Stimulated activated naive CD4-positive, alpha-beta T cell treated with Interleukin-2 at 50 U/mL for 16 hours (primary cell): Measurements from ENCODE around the gene DNAH10.

ENCODE experiments used
- DNase-seq: peaks from one replicate; lab custom pipeline; 2025; lab: John Stamatoyannopoulos, UW

Gene DNAH10

GRCh38 chr12:123798518-123798917, 36.4 kb downstream of the DNAH10 start:
- no peak for DNase-seq

DNA sequence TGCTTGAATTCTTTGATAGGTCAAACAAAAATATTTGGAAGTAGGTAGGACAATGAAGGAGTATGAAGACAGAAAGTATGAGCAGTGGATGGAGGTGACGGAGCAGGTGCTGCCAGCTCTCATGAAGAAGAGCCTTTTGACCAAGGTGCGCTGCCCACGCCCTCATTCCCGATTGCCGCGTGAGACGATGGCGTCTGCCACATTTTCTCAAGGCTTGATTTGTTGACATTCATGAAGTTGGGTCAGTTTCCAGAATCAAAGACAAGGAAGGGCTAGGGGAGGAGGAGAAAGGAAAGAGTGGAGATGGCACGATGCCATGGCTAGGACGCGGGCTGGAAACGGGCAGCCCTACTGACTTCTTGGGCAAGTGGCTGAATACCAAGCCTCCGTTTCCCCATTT, 37.1 kb downstream of the DNAH10 start:
- no peak for DNase-seq

- no peak for DNase-seq
Measured at GRCh38 chr12:123801573-123802178, 39.6 kb downstream of the DNAH10 start.

- no peak for DNase-seq
Measured at GRCh38 chr12:123805173-123805572, 43.1 kb downstream of the DNAH10 start.

GRCh38 chr12:123807002-123807401, 44.9 kb downstream of the DNAH10 start:
- no peak for DNase-seq

- DNase-seq: no peak
Measured at GRCh38 chr12:123807670-123808069, 45.6 kb downstream of the DNAH10 start.

DNA sequence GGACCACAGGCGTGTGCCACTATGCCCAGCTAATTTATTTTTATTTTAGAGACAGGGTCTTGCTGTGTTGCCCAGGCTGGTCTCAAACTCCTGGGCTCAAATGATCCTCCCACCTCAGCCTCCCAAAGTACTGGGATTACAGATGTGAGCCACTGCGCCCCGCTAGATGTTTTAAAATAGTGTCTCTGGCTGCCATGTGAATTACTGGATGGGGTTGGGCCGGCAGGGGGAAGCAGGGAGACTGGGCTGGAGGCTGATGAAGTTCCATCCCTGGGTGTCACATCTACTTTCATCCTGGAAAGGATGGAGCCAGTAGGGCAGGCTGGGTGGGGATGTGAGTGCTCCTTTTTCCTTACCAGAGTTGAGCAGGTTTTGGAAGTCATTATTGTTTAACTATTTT, 46.1 kb downstream of the DNAH10 start:
- DNase-seq: no peak

GRCh38 chr12:123813349-123813748, 51.2 kb downstream of the DNAH10 start:
- DNase-seq: no peak

GRCh38 chr12:123815968-123816367, 53.9 kb downstream of the DNAH10 start:
- DNase-seq: no peak

DNA sequence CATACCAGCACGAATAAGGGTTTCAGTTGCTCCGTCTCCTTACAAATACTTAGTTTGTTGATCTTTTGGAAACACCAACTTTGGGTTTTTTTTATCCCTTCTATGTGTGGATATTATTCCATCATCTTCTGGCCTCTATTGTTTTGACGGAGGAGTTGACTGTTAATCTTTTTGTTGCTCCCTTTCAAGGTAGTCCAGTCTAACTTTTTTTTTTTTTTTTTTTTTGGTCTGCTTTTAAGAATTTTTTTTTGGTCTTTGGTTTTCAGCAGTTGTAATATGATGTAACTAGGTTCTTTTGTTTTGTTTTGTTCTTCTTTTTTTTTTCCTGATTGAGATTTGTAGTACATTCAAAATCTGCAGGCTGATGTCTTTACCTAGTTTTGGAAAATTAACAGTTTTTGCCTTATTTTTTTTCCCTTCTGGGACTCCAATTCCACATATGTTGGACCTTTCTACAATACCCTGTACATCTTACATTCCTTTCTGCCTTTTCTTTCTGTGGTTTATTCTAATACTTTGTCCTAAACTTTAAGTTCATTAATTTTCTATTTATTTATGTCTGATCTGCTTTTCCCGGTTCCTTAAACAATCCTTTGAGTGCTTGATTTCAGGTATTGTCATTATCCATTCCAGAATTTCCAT, 54.9 kb downstream of the DNAH10 start:
- no peak for DNase-seq

DNA sequence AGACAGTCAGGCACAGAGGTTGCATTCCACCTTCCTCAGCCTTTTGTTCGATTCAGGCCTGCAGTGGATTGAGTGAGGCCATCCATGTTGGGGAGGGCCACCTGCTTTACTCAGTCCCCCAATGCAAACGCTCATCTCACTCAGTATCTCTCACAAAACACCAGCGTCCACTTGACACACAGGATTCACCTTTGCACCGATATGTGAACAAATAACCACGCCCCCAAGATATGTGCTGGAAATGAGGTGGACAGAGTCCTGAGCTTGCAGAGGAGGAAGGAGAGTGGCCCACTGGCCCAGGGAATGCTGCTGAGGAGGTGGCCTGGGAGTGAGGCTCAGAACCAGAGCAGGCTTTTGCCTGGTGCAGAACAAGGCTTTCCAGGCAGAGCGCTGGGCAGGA, 60.7 kb downstream of the DNAH10 start:
- DNase-seq: no peak

- DNase-seq: no peak
Measured at GRCh38 chr12:123828120-123828519, 66.0 kb downstream of the DNAH10 start.

DNA sequence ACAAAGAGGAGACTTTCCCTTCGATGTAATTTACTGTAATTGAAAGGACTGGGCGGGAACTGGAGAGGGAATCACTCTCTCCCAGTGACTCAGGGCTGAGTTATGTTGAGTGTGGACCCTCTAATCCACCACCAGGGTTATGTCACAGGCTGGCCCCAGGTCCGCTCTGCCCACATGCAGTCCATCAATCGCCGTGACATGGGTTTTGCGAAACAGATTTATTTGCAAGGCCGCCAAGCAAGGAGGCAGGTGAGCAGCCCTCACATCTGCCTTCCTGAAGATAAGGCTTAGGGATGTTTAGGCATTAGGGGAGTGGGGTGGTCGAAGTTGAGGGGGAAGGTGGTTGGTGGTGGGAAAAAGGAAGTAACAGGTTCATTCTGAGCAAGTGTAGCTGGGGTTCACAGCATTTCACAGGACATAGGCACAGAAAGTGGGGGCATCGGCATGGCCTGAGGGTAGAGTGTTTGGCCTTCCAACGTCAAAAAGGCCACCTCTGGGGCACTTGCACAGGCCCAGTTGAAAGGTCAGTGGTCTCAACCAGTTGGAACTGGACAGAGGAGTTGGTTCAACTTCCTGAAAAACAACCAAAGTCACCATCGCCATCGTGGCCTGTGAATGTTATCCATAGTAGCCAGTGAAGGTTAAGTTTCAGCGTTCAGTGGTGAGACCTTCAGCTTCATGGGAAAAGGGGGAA, 66.9 kb downstream of the DNAH10 start:
- DNase-seq: no peak

DNA sequence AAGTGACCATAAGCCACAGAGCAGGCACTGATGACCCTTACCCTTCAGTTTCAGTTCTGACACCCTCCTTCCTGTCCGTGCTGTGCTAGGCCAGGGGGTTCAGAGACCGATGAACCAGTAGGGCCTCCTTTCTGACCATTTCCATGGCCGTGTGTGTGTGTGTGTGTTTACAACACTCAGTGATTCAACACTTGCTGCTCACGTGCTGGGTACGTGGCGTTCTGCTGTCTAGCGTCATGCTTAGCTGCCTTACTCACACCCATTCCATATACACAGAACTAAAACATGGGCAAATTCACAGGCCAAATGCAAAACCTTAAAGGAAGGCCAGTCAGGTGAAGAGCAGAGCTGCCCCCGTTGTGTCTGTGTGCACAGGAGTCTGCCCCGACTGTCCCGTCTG, 67.5 kb downstream of the DNAH10 start:
- no peak for DNase-seq

- no peak for DNase-seq
Measured at GRCh38 chr12:123830675-123831074, 68.6 kb downstream of the DNAH10 start.

DNA sequence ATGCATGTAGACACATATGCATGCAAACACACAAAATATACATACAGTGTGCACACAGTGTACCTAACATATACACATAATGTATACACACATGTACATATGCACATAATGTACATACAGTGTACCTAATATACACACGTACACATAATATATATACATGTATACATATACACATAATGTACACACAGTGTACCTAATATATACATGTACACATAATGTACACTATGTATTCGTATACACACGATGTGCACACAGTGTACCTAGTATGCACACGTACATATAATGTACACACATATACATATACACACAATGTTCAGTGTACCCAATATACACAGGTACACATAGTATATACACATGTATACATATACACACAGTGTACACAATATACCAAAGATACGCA, 70.0 kb downstream of the DNAH10 start:
- DNase-seq: no peak

DNA sequence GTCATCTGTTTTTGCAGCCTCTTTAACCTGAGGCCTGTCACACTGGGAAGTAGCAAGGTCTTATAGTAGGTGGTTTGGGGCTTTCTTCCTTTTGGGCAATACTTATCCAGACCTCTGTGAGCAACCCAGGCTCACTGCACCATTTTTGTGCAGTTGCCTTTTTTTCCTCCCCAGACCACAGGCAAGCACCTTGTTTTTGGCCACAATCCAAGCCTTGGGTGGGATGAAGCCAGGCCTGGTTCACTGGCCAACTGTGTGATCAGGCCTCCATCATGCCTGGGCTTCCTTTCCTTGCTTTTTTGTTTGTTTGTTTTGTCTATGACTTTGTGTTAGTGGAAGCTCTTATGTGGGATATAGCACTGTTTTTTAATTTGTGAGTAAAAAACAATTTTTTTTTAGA, 71.7 kb downstream of the DNAH10 start:
- DNase-seq: no peak

DNA sequence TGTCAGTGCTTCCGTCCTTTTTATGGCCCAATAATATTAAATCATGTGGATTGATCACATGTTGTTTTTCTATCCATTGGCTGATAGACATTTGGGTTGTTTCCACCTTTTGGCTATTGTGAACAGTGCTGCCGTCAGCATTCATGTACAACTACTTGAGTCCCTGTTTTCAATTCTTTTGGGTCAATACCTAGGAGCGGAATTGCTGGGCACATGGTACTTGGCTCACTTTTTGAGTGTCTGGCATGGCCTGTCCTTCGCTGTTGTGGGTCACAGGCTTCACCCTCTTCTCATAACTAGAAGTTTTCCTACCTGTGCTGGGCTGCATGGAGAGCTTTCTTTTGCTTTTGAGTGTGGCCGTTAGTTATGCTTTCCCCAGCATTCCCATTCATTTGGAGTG, 72.7 kb downstream of the DNAH10 start:
- no peak for DNase-seq

GRCh38 chr12:123836292-123836691, 74.2 kb downstream of the DNAH10 start:
- no peak for DNase-seq

- no peak for DNase-seq
Measured at GRCh38 chr12:123839826-123840225, 77.7 kb downstream of the DNAH10 start.

DNA sequence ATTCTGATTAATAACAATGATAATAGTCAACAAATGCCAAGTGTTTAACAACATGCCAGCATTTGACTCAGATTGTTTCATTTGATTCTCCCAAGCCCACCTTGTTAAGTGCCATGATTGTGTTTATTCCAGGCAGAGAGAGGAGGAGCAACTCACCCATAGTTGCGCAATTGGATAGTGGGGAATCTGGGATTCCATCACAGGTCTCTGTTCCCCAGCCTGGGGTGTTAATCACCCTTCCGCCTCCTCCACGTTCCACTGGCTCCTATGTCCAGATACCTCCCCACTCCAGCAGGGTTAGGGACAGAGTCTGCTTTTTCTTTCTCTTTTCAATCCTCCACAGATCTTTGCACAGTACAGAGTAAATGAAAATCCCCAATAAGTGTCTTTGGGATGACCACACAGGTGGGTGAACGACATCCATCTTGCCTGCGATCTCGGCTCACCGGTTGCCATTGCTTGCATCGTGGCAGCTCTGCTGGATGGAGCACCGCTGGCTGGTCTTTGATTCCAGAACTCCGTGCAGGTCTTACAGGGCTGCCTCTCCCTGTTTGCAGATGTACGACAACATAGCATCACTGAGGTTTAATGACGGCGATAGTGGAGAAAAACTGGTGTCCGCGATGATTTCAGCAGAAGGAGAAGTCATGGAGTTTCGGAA, 78.8 kb downstream of the DNAH10 start:
- DNase-seq: no peak

- DNase-seq: no peak
Measured at GRCh38 chr12:123843912-123844748, 82.0 kb downstream of the DNAH10 start.
